ENCODE data around the gene NAXD. TPM values are rescaled to one million over a fixed set of nuclear protein-coding genes. Genes with fewer than 3 reads are reported as not detected.

The NAXD gene
- total RNA-seq, 2 donors from 2014 or later, result 16.8 to 17.4 TPM

DNA sequence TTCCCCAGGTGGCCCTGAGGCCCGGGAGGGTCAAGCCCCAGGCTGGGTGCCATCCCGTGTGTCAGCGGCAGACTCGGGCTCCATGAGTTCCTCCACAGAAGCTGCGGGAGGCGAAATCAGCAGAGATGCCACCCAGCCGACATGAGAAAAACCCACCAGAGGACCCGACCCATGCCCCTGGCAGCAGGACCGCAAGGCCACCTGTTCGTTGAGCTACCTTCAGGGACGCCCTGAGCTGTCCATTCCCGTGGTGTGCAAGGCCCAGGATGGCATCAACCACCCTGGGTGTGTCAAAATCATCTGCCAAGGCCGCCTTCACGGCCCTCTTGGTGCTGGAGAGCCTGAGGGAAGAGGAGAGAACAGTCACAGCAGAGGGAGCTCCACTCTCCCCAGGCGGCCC, 30.4 kb downstream of the NAXD start:
- Histone ChIP-seq H3K27me3 (no peaks in the 10 kb centered on the region), H3K9me3 (no peaks in the 10 kb centered on the region), H3K4me3 (no peak overlapping the region), H3K36me3 (peaks cover 37% of the 10 kb centered on the region), H3K27ac (no peak overlapping the region), H3K4me1 (peaks cover 0 to 24% of the 10 kb centered on the region in 2 donors)
- DNase-seq (ENCODE audit: low spot score), result no peak
- TF ChIP-seq, protein P1, sequence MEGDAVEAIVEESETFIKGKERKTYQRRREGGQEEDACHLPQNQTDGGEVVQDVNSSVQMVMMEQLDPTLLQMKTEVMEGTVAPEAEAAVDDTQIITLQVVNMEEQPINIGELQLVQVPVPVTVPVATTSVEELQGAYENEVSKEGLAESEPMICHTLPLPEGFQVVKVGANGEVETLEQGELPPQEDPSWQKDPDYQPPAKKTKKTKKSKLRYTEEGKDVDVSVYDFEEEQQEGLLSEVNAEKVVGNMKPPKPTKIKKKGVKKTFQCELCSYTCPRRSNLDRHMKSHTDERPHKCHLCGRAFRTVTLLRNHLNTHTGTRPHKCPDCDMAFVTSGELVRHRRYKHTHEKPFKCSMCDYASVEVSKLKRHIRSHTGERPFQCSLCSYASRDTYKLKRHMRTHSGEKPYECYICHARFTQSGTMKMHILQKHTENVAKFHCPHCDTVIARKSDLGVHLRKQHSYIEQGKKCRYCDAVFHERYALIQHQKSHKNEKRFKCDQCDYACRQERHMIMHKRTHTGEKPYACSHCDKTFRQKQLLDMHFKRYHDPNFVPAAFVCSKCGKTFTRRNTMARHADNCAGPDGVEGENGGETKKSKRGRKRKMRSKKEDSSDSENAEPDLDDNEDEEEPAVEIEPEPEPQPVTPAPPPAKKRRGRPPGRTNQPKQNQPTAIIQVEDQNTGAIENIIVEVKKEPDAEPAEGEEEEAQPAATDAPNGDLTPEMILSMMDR (IDR thresholded peaks at IDR 0.05), result no peak

DNA sequence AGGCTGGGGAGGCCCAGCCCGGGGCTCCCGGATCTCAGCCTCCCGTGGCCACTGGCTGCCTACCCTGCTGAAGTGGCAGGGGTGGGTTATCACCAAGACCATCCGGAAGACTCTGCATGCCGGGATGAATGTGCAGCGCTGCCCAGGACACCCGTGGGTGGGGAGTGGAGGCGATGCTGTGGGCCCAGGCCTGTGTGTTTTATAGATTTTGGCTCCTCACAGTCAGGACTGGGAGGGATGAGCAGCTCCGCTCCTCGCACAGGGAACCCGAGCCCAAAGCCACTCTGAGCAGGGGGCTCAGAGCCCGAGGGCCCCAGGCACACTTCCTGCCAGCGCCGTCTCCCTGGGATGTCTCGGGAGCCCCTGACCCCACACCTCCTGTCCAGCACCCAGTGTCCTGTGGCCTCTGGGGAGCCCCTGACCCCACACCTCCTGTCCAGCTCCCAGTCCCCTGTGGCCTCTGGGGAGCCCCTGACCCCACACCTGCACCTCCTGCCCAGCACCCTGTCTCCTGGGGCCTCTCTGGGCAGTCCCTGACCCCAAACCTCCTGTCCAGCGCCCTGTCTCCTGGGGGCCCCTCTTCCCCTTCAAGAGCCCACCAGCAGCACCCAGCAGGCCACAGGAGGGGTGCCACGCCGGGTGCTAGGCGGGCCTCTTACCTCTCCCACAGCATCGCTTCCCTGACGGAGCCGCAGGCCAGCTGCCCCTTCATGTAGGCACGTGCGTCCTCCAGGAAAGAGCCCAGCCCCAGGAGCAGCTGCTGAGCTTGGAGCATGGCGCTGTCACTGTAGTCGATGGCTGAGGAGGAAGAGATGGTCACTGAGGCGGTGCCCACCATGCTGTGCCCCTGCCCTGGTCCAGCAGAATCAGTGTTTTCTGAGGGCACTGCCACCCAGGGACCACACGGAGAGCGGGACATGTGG, 31.4 kb downstream of the NAXD start:
- Histone ChIP-seq H3K36me3 (peaks cover 33% of the 10 kb centered on the region), H3K4me1 (peaks cover 0 to 15% of the 10 kb centered on the region in 2 donors), H3K27me3 (no peaks in the 10 kb centered on the region), H3K9me3 (no peaks in the 10 kb centered on the region), H3K4me3 (no peak overlapping the region), H3K27ac (no peak overlapping the region)
- TF ChIP-seq, protein P1 (IDR thresholded peaks at IDR 0.05), result no peak
- DNase-seq (ENCODE audit: low spot score), result no peak

DNA sequence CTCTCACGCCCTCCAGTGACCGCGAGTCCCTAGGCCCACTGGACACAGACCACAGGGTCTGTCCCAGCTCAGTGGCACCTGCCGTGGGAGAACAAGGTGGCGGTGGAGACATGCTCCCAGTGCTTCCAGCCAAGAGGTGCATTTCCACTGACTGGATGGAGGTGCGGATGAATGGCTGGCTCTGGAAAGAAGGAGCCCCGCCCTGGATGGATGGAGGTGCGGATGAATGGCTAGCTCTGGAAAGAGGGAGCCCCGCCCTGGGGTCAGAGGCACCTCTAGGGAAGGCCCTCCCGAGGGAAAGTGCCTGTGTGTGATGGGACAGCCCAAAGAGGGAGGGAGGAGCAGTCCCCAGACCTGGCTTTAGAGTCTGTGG, 32.0 kb downstream of the NAXD start:
- Histone ChIP-seq H3K27me3 (no peaks in the 10 kb centered on the region), H3K36me3 (peaks cover 27% of the 10 kb centered on the region), H3K9me3 (no peaks in the 10 kb centered on the region), H3K4me1 (peaks cover 0 to 9% of the 10 kb centered on the region in 2 donors), H3K27ac (no peak overlapping the region), H3K4me3 (no peak overlapping the region)
- DNase-seq (ENCODE audit: low spot score), result no peak
- TF ChIP-seq, protein P1 (IDR thresholded peaks at IDR 0.05), result no peak

GRCh38 chr13:110648146-110648819, 32.9 kb downstream of the NAXD start:
- Histone ChIP-seq H3K4me3 (no peak overlapping the region), H3K4me1 (peaks cover 0 to 9% of the 10 kb centered on the region in 2 donors), H3K9me3 (no peaks in the 10 kb centered on the region), H3K27me3 (no peaks in the 10 kb centered on the region), H3K27ac (no peak overlapping the region), H3K36me3 (peaks cover 18% of the 10 kb centered on the region)
- DNase-seq (ENCODE audit: low spot score), result no peak
- TF ChIP-seq, protein P1 (IDR thresholded peaks at IDR 0.05), result no peak

DNA sequence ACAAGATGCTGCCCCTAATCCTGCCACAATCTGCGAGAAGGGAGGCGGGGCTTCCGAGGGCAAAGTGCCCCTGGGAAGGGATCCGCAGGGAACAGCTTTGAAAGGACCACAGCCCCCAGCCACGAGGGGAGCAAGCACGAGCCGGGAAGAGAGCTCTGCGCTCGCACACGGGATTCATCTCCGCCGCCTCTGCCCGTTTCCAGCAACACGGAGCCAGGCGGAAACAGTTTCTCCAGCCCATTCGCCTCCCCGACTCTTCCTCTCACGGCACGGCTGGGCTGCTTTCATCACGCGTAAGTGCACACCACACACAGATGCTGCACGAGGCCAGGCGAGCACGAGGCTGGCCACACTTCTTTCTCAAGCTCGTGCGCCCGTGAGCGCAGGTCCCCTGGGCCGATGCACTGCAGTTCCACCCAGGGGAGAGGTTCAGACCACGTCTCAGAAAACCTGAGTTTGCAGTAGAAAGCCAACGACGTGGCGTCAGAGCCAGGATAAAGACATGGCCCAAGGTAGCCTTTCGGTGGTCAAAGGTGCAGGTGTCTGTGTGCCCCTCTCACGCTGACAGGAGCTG, 33.6 kb downstream of the NAXD start:
- peaks cover 0 to 9% of the 10 kb centered on the region in 2 donors for H3K4me1 ChIP-seq

More for the DNA sequence above, 33.6 kb downstream of the NAXD start:
- no peaks in the 10 kb centered on the region for H3K27me3 ChIP-seq
- TF ChIP-seq, protein P1 (IDR thresholded peaks at IDR 0.05), result no peak
- no peak overlapping the region for H3K27ac ChIP-seq
- H3K36me3 ChIP-seq, result peaks cover 11% of the 10 kb centered on the region
- no peaks in the 10 kb centered on the region for H3K9me3 ChIP-seq
- no peak for DNase-seq (ENCODE audit: low spot score)
- no peak overlapping the region for H3K4me3 ChIP-seq

All from right atrium auricular region (tissue), 2 donors.